Activated T-helper 1 cell treated with anti-CD3 and anti-CD28 coated beads, Interleukin-12 subunit alpha, Interleukin-12 subunit beta, Interleukin-2, Interleukin-4 antibody, amounts not matched to agents 30 ng/mL and 10 ng/mL and 1 ng/mL, durations not matched to agents 14 hours and 24 hours and 36 hours (primary cell): ENCODE measurements around the gene DEPDC5. TPM values are rescaled to one million over a fixed set of nuclear protein-coding genes. Genes with fewer than 3 reads are reported as not detected.

ENCODE experiments used
- DNase-seq: peaks from one replicate; pipeline ENCODE4 v3.0.0; 2021; ENCODE audit warnings: low spot score
- H3K27ac Mint-ChIP-seq: one replicate; pipeline ENCODE4 v1.8.0; 2021; ENCODE audit warnings: mild to moderate bottlenecking, mixed read lengths
- H3K27me3 Mint-ChIP-seq: one replicate; pipeline ENCODE4 v1.8.0; 2022; ENCODE audit warnings: mild to moderate bottlenecking, moderate library complexity, mixed read lengths; ENCODE audit not compliant: insufficient read depth
- H3K36me3 Mint-ChIP-seq: one replicate; pipeline ENCODE4 v1.8.0; 2021; ENCODE audit warnings: low read depth, mixed read lengths
- H3K4me1 Mint-ChIP-seq: one replicate; pipeline ENCODE4 v1.8.0; 2021; ENCODE audit warnings: low read depth, mixed read lengths
- H3K4me3 Mint-ChIP-seq: one replicate; pipeline ENCODE4 v1.8.0; 2021; ENCODE audit warnings: mild to moderate bottlenecking, moderate library complexity, mixed read lengths
- H3K9me3 Mint-ChIP-seq: one replicate; pipeline ENCODE4 v1.8.0; 2021; ENCODE audit warnings: mixed read lengths
- intact Hi-C: fragments of 100-400 bp; cut with micrococcal nuclease; formaldehyde crosslinking; loops from one replicate; pipeline ENCODE4 v1.15.1; 2024
- total RNA-seq: library from RNA; stranded (reverse); gene quantifications from 2 replicates; pipeline ENCODE4 v1.2.3, GENCODE V29; 2022

The DEPDC5 gene
- total RNA-seq, 1 donor from 2014 or later = 42.6 TPM

DNA sequence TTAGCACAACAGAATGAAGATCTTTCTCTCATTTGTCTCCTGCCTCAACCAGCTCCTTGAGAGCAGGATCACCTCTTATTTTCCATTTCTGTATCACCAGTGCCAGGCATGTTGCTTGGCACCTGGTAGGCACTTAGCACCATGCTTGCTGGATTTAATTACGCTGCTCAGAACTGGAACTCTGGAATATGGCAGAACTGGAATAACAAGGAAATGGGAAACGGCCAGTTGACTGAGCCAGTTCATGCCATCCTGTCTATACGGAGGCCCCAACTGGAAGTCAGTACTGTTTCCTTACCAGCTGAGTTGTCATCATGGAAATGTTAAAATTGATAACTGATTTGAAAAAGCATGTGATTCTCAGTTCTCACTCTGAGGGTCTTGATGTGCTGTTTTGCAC is 121.0 kb downstream of the DEPDC5 start:
- H3K36me3 Mint-ChIP-seq = peaks cover 21% of the 10 kb centered on the region
- no peaks in the 10 kb centered on the region for H3K27me3 Mint-ChIP-seq
- intact Hi-C loops = loop anchor here (5.0 kb wide), 1 partner anchor 72 kb away; no protein-coding TSS in a partner anchor
- no peak for DNase-seq
- H3K9me3 Mint-ChIP-seq = no peaks in the 10 kb centered on the region
- peaks cover 5% of the 10 kb centered on the region for H3K4me1 Mint-ChIP-seq
- H3K27ac Mint-ChIP-seq = no peak overlapping the region
- no peak overlapping the region for H3K4me3 Mint-ChIP-seq

DNA sequence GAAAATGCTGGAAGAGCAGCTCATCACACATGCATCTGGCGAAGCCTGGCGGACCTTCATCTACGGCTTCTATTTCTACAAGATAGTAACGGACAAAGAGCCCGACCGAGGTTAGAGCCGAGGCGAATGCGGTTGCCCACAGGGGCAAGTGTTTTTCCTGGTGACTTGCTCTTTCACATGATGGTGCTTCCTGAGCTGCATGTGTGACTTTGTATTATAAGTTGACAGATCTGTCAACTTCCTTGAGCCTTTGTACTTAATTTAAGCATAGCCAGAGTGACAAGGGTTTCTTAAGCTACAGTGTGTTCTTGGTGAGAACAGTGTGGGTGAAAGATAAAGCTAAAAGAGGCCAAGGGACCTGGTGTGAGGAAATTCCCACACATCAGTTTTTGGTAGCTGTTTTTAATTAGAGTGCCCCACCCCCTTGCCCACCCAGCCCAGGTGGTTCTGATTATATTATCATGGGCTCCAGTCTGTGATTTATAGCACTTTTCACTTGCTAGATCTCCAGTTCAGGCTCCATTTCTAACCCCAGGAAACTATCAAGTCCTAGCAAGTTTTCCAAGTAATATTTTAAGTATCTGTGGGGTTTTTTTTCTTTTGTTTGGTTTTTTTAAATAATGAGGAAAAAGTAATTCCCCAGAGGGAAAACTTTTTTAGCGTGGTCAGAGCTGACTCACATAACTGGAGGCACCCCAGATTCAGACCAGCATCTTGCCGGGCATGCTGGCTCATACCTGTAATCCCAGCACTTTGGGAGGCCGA is 122.5 kb downstream of the DEPDC5 start:
- no peak for DNase-seq
- peaks cover 15% of the 10 kb centered on the region for H3K36me3 Mint-ChIP-seq
- no peaks in the 10 kb centered on the region for H3K4me1 Mint-ChIP-seq
- intact Hi-C loops = no loop called here
- no peak overlapping the region for H3K27ac Mint-ChIP-seq
- H3K9me3 Mint-ChIP-seq = no peaks in the 10 kb centered on the region
- no peak overlapping the region for H3K4me3 Mint-ChIP-seq
- H3K27me3 Mint-ChIP-seq = no peaks in the 10 kb centered on the region

DNA sequence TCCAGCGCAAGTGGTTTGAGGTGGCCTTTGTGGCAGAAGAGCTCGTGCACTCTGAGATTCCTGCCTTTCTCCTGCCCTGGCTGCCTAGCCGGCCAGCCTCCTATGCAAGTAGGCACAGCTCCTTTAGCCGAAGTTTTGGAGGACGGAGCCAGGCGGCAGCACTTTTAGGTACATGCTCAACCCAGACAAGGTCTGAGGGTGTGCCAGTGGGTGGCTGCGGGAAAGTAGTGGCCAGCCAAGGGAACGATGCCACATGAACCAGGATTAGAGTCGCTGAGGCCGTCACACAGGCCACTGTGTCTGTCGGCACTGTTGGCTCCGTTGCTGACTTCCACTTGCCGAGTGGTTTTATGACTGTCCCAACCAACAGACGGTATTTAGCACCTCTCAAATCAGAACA is 125.8 kb downstream of the DEPDC5 start:
- Mint-ChIP-seq H3K27ac (no peak overlapping the region), H3K27me3 (no peaks in the 10 kb centered on the region), H3K36me3 (peaks cover 10% of the 10 kb centered on the region), H3K4me1 (no peaks in the 10 kb centered on the region), H3K9me3 (no peaks in the 10 kb centered on the region), H3K4me3 (no peak overlapping the region)
- no peak for DNase-seq
- intact Hi-C loops = no loop called here

DNA sequence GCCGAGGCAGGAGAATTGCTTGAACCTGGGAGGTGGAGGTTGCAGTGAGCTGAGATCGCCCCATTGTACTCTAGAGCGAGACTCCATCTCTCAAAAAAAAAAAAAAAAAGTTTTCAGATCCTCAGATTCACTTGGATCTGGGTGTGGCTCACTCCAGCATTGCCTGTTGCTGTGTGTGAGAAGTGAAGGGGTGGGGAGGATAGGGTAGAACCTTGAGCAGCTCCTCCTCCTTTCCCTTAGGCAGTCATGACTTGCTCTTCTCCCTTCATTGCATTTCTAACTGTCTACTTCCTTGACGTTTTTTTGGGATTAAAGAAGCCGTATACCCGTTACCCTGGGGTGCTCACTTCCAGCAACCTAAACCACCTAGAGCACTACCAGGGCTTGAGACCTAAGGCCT is 127.4 kb downstream of the DEPDC5 start:
- H3K27ac Mint-ChIP-seq = no peak overlapping the region
- peaks cover 6% of the 10 kb centered on the region for H3K36me3 Mint-ChIP-seq
- intact Hi-C loops = no loop called here
- no peaks in the 10 kb centered on the region for H3K9me3 Mint-ChIP-seq
- DNase-seq = no peak
- no peaks in the 10 kb centered on the region for H3K4me1 Mint-ChIP-seq
- no peak overlapping the region for H3K4me3 Mint-ChIP-seq
- H3K27me3 Mint-ChIP-seq = no peaks in the 10 kb centered on the region

DNA sequence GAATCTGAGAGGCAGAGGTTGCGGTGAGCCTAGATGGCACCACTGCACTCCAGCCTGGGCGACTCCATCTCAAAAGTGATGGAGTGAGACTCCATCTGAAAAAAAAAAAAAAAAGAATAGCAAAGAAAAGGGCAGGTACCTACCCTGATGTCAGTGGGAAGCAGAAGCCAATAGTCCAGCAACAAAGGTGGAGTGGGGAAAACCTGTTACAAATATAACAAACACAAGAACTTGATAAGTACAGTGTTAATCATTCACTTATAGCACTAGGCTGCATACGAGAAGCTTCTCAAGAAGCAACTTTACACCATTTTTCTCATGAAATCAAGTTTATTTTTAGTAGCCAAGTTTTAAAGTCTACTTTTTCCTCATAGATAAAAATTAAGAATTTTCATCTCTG is 128.0 kb downstream of the DEPDC5 start:
- Mint-ChIP-seq H3K36me3 (peaks cover 6% of the 10 kb centered on the region), H3K4me3 (no peak overlapping the region), H3K27ac (no peak overlapping the region), H3K9me3 (no peaks in the 10 kb centered on the region), H3K27me3 (no peaks in the 10 kb centered on the region), H3K4me1 (no peaks in the 10 kb centered on the region)
- no peak for DNase-seq
- intact Hi-C loops = no loop called here

DNA sequence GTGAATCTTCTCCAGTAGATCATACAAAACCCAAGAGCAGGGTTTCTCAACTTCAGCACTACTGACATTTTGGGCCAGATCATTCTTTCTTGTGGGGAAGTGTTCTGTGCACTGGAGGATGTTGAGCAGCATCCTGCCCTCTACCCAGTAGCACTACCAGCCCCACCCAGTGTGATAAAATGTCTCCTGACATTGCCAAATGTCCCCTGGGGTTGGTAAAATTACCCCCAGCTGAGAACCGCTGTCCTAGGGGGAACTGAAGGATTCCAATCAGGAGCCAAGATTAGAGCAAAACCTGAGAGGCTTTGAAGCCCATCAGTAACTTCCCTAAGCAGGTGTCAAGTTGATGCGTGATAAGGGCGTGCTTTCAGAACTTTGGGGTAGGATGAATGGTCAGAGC is 129.2 kb downstream of the DEPDC5 start:
- Mint-ChIP-seq H3K4me1 (no peaks in the 10 kb centered on the region), H3K36me3 (peaks cover 11% of the 10 kb centered on the region), H3K27me3 (no peaks in the 10 kb centered on the region)

DNA sequence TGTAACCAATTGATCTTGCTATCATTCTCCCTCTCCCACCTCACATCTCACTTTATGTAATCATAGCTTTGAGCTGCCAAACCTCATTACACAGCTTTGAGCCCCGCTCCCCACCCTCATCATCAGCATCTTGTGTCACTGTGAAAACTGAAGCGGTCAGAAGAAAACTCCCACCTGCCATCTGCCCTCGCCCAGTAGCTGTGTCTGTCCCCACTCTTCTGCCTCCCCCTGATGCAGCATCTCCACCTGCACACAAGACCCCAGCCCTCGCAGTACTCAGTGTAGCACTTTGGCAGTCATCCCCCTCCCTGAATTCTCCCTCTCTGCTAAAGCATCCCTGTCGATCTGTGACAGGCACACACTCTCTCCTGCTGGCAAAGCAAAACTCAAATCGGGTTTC is 130.2 kb downstream of the DEPDC5 start:
- Mint-ChIP-seq H3K27me3 (no peaks in the 10 kb centered on the region), H3K36me3 (peaks cover 12% of the 10 kb centered on the region)

More for the DNA sequence above, 129.2 kb downstream of the DEPDC5 start:
- peak overlapping the region; percentile 50 for H3K27ac Mint-ChIP-seq
- H3K9me3 Mint-ChIP-seq = no peaks in the 10 kb centered on the region
- no peak for DNase-seq
- no peak overlapping the region for H3K4me3 Mint-ChIP-seq
- intact Hi-C loops = no loop called here

DNA sequence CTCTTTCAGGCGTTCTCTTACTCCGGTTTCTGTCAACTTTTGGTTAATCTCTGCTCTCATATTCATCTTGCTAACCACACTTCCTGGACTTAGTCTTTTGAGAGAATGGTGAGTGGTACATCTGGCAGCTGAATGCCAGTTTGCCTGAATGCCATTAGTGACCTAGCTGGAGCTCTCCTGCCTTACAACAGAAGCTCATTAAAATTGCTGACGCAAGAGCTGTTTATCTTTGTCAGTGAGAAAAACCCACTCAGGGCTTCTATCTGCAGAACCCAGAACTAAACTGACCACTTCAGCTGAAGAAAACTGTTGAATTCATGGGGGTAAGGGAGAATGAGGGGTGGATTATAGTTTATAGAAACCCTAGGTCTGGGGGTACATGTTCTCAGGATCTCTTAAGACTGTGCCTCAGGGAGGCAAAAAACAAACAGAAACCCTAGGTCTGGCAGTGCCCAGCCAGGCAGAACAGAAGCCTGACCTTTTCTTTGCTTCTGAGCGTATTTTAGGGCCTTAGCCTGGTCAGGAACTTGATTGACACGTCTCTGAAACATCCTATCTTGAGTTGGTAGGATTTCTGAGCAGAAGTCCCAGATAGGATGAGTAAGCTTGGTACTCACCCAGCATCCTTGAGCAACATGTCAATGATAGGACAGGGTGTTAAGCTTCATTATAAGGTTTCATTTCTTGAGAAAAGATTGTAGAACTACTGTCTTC is 137.7 kb downstream of the DEPDC5 start:
- no peak overlapping the region for H3K27ac Mint-ChIP-seq
- intact Hi-C loops = no loop called here

More for the DNA sequence above, 130.2 kb downstream of the DEPDC5 start:
- intact Hi-C loops = no loop called here
- H3K27ac Mint-ChIP-seq = peak overlapping the region; percentile 10
- no peak overlapping the region for H3K4me3 Mint-ChIP-seq
- no peak for DNase-seq
- H3K9me3 Mint-ChIP-seq = no peaks in the 10 kb centered on the region
- H3K4me1 Mint-ChIP-seq = no peaks in the 10 kb centered on the region

DNA sequence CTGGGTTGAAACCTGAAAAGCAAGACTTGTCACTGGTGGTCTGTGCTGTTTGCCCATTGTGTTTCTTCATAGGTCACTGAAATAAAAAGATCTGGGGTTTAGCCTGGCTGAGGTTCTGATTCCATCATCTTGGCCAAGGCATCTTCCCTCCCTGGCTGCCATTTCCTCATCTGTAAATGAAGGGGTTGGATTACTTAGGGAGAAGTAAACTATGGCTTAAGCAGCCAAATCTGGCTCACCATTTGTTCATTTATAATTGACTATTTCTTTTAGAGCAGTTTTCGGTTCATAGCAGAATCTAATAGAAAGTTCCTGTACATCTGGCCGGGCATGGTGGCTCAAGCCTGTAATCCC is 138.2 kb downstream of the DEPDC5 start:
- intact Hi-C loops = no loop called here
- peaks cover 12% of the 10 kb centered on the region for H3K36me3 Mint-ChIP-seq
- no peak overlapping the region for H3K4me3 Mint-ChIP-seq
- no peaks in the 10 kb centered on the region for H3K4me1 Mint-ChIP-seq
- no peaks in the 10 kb centered on the region for H3K9me3 Mint-ChIP-seq
- no peak for DNase-seq
- H3K27me3 Mint-ChIP-seq = no peaks in the 10 kb centered on the region
- H3K27ac Mint-ChIP-seq = no peak overlapping the region

More for the DNA sequence above, 137.7 kb downstream of the DEPDC5 start:
- Mint-ChIP-seq H3K27me3 (no peaks in the 10 kb centered on the region), H3K4me1 (no peaks in the 10 kb centered on the region), H3K36me3 (peaks cover 12% of the 10 kb centered on the region), H3K4me3 (no peak overlapping the region), H3K9me3 (no peaks in the 10 kb centered on the region)
- DNase-seq = no peak

DNA sequence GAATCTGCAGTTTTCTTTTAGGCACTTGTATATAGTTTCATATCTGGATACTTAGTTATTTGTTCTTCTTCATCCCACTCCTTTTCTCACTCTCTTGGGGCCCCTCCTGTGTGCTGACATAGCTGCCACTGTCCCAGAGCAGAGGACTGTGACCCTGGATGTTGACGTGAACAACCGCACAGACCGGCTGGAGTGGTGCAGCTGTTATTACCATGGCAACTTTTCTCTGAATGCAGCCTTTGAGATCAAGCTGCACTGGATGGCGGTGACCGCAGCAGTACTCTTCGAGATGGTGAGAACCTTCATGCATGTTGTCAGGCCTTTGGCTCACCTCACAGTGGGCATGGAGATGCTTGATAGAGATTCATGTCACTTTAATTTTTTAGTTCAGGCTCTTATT is 139.6 kb downstream of the DEPDC5 start:
- peaks cover 8% of the 10 kb centered on the region for H3K36me3 Mint-ChIP-seq
- no peaks in the 10 kb centered on the region for H3K4me1 Mint-ChIP-seq
- H3K9me3 Mint-ChIP-seq = no peaks in the 10 kb centered on the region
- H3K27me3 Mint-ChIP-seq = no peaks in the 10 kb centered on the region
- no peak overlapping the region for H3K4me3 Mint-ChIP-seq
- DNase-seq = no peak
- intact Hi-C loops = no loop called here
- no peak overlapping the region for H3K27ac Mint-ChIP-seq

DNA sequence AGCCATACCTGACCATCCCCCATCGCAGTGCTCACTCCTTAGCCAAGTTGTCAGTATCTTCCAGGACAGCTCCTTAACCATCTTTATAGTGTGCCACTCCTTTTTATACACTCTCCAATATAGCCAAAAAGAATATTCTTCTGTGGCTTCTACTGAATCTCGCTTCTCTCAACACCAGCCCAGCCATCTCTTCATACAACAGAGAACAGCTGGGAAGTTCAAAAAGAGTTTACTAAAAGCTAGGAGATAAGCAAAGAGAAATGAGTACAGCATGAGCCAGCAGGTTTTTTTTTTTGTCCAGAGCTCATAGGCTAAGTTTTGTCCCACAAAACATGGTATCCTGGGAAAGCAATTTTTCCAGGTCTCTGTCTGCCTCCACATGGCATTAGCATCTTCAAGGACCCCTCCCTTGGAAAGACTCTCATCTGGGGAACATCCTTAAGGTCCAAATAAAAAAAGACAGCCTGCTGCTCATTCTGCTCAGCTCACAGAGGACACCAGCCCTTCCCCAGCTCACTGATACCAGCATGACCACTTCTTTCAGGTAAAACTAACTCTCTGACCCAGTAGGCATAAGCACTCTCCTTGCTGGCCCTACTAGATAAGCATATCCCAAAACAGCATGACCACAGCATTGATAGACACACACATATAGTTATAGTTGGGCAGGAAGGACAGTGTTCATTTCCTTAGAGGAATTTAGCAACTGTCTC is 141.7 kb downstream of the DEPDC5 start:
- Mint-ChIP-seq H3K27me3 (no peaks in the 10 kb centered on the region), H3K4me1 (no peaks in the 10 kb centered on the region), H3K27ac (no peak overlapping the region), H3K36me3 (peaks cover 4% of the 10 kb centered on the region), H3K9me3 (no peaks in the 10 kb centered on the region), H3K4me3 (no peak overlapping the region)
- intact Hi-C loops = no loop called here
- DNase-seq = no peak

DNA sequence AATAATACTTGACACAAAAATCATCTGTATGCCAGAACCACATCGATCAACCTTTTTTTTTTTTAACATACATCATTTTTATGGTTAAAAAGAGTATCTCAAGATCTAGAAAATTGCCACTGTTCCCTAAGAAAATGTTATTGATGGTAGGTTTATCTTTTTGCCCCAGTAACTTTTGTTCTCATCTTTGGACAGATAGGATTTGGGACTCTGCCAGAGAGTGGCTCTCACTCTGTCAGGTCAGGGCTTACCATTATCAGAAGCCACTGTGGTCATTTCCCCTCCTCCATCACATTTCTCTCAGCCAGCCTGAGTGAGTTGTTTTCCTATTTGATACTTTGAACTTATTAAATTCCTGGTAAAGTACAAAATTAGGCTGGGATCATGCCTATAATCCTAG is 142.7 kb downstream of the DEPDC5 start:
- Mint-ChIP-seq H3K4me3 (no peak overlapping the region), H3K27ac (no peak overlapping the region), H3K36me3 (peaks cover 4% of the 10 kb centered on the region), H3K4me1 (no peaks in the 10 kb centered on the region), H3K9me3 (no peaks in the 10 kb centered on the region), H3K27me3 (no peaks in the 10 kb centered on the region)
- intact Hi-C loops = no loop called here
- DNase-seq = no peak
